ENCODE results near the gene OR5D18.

DNA sequence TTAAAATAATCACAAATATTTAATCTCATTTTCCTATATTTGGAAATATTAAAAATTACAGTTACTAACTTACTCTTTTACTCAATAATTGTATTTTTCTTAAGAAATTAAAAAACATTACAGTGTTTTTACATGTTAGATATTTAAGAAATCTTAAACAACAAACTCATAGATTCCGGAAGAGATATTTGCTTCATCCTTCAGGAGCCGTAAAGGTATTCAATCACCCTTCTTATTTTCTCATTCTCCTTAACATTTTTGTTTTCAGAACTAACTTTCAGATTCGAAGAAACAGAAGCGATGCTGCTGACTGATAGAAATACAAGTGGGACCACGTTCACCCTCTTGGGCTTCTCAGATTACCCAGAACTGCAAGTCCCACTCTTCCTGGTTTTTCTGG lies at the start of gene OR5D18:
- TF ChIP-seq CTCF (IDR thresholded peaks at IDR 0.05) = no peak
- TF ChIP-seq POLR2A (IDR thresholded peaks at IDR 0.05) = no peak
